Measurements from ENCODE around the gene CELA2A. TPM values are rescaled to one million over a fixed set of nuclear protein-coding genes. Genes with fewer than 3 reads are reported as not detected.
"Not testable (repeated sequence)": the region's sequence is repeated elsewhere in the genome, so short reads cannot be mapped to it uniquely, and the experiment has no call there.

Gene CELA2A
- total RNA-seq, 4 donors from 2014 or later: not detected

GRCh38 chr1:15454256-15454655 lies 2.3 kb upstream of the CELA2A start:
- H3K36me3 ChIP-seq: no peaks in the 10 kb centered on the region
- no peak overlapping the region for H3K27ac ChIP-seq
- no peaks in the 10 kb centered on the region for H3K27me3 ChIP-seq

GRCh38 chr1:15455522-15455921 lies 1.0 kb upstream of the CELA2A start:
- Histone ChIP-seq H3K9me3 (no peaks in the 10 kb centered on the region), H3K27ac (no peak overlapping the region), H3K4me1 (no peaks in the 10 kb centered on the region), H3K36me3 (no peaks in the 10 kb centered on the region), H3K27me3 (no peaks in the 10 kb centered on the region), H3K4me3 (no peak overlapping the region)
- DNase-seq: no peak
- TF ChIP-seq POLR2A (IDR thresholded peaks at IDR 0.05) (no peak), CTCF (IDR thresholded peaks at IDR 0.05) (no peak)

More at GRCh38 chr1:15454256-15454655, 2.3 kb upstream of the CELA2A start:
- no peak for DNase-seq
- no peak overlapping the region for H3K4me3 ChIP-seq
- no peaks in the 10 kb centered on the region for H3K9me3 ChIP-seq
- no peaks in the 10 kb centered on the region for H3K4me1 ChIP-seq
- no peak for TF ChIP-seq POLR2A (IDR thresholded peaks at IDR 0.05)
- no peak for TF ChIP-seq CTCF (IDR thresholded peaks at IDR 0.05)

- no peaks in the 10 kb centered on the region for H3K36me3 ChIP-seq
- H3K4me1 ChIP-seq: no peaks in the 10 kb centered on the region
- H3K9me3 ChIP-seq: no peaks in the 10 kb centered on the region
- TF ChIP-seq POLR2A (IDR thresholded peaks at IDR 0.05) (no peak), CTCF (IDR thresholded peaks at IDR 0.05) (no peak)
- no peak overlapping the region for H3K4me3 ChIP-seq
- no peak for DNase-seq
- no peaks in the 10 kb centered on the region for H3K27me3 ChIP-seq
- no peak overlapping the region for H3K27ac ChIP-seq
Observed at GRCh38 chr1:15457585-15457984, 1.1 kb downstream of the CELA2A start.

- H3K9me3 ChIP-seq, H3K27ac ChIP-seq, DNase-seq, H3K4me1 ChIP-seq, H3K27me3 ChIP-seq, H3K36me3 ChIP-seq, H3K4me3 ChIP-seq: not testable (repeated sequence)
Observed at GRCh38 chr1:15458388-15458787, 1.9 kb downstream of the CELA2A start.

GRCh38 chr1:15459771-15460707 lies 3.5 kb downstream of the CELA2A start:
- Histone ChIP-seq H3K4me1 (no peaks in the 10 kb centered on the region), H3K27ac (no peak overlapping the region), H3K9me3 (no peaks in the 10 kb centered on the region), H3K27me3 (no peaks in the 10 kb centered on the region), H3K4me3 (no peak overlapping the region), H3K36me3 (no peaks in the 10 kb centered on the region)
- DNase-seq: no peak
- TF ChIP-seq CTCF (IDR thresholded peaks at IDR 0.05): no peak
- TF ChIP-seq POLR2A (IDR thresholded peaks at IDR 0.05): no peak

GRCh38 chr1:15460708-15461095 lies 4.2 kb downstream of the CELA2A start:
- no peak for TF ChIP-seq CTCF (IDR thresholded peaks at IDR 0.05)
- no peak for TF ChIP-seq POLR2A (IDR thresholded peaks at IDR 0.05)
- Histone ChIP-seq H3K4me1 (no peaks in the 10 kb centered on the region), H3K36me3 (no peaks in the 10 kb centered on the region), H3K27ac (no peak overlapping the region), H3K9me3 (no peaks in the 10 kb centered on the region), H3K27me3 (no peaks in the 10 kb centered on the region), H3K4me3 (no peak overlapping the region)
- no peak for DNase-seq

- not testable (repeated sequence) for H3K27ac ChIP-seq, H3K4me1 ChIP-seq, H3K9me3 ChIP-seq, H3K4me3 ChIP-seq, H3K27me3 ChIP-seq, DNase-seq, H3K36me3 ChIP-seq
Observed at GRCh38 chr1:15463064-15463800, 6.7 kb downstream of the CELA2A start.

- H3K27ac ChIP-seq: peak overlapping the region in 1 of 4 donors; percentile 46
Observed at GRCh38 chr1:15463926-15464322, 7.4 kb downstream of the CELA2A start.

More at GRCh38 chr1:15463926-15464322, 7.4 kb downstream of the CELA2A start:
- not testable (repeated sequence) for DNase-seq, H3K4me3 ChIP-seq, H3K27me3 ChIP-seq, H3K9me3 ChIP-seq, H3K4me1 ChIP-seq, H3K36me3 ChIP-seq

All from Peyer's patch (tissue), 4 donors.